OCI-LY1 (cell line): ENCODE results near the gene LIN9.

ENCODE experiments used
- H2AFZ ChIP-seq: fragments of 200-600 bp; sonication (generic), shearing (Covaris generic); 2 replicates; pipeline ENCODE4 v1.6.0; 2014; ENCODE audit warnings: antibody characterized with exemption, mild to moderate bottlenecking, low read length
- H3F3A ChIP-seq: fragments of 200-600 bp; sonication (generic), shearing (Covaris generic); 2 replicates; pipeline ENCODE4 v1.6.0; 2014; ENCODE audit warnings: mild to moderate bottlenecking, antibody characterized with exemption, low read length, moderate library complexity; ENCODE audit not compliant: insufficient read depth
- H3K27ac ChIP-seq: fragments of 200-600 bp; sonication (generic); 2 replicates; pipeline ENCODE4 v1.5.1; 2014; ENCODE audit warnings: low read length, mixed run types, mild to moderate bottlenecking, low read depth; ENCODE audit not compliant: poor library complexity, severe bottlenecking
- H3K27me3 ChIP-seq: fragments of 200-600 bp; sonication (generic); 2 replicates; pipeline ENCODE4 v1.6.0; 2014; ENCODE audit warnings: antibody characterized with exemption, mild to moderate bottlenecking, low read length, moderate library complexity; ENCODE audit not compliant: insufficient read depth
- H3K36me3 ChIP-seq: fragments of 200-600 bp; sonication (generic); 2 replicates; pipeline ENCODE4 v1.6.1; 2014; ENCODE audit warnings: mild to moderate bottlenecking, antibody characterized with exemption, low read length, moderate library complexity, mixed read lengths; ENCODE audit not compliant: insufficient read depth
- H3K4me1 ChIP-seq: fragments of 200-600 bp; sonication (generic); 2 replicates; pipeline ENCODE4 v1.5.1; 2014; ENCODE audit warnings: mild to moderate bottlenecking, low read length, moderate library complexity; ENCODE audit not compliant: insufficient read depth, severe bottlenecking
- H3K4me2 ChIP-seq: fragments of 200-600 bp; sonication (generic), shearing (Covaris generic); 2 replicates; pipeline ENCODE4 v1.6.1; 2014; ENCODE audit warnings: low read length
- H3K4me3 ChIP-seq: fragments of 200-600 bp; sonication (generic); 2 replicates; pipeline ENCODE4 v1.5.1; 2014; ENCODE audit warnings: low read length, low read depth, mild to moderate bottlenecking, mixed read lengths; ENCODE audit not compliant: poor library complexity, severe bottlenecking
- H3K79me2 ChIP-seq: fragments of 200-600 bp; shearing (Covaris generic); 2 replicates; pipeline ENCODE4 v1.6.1; 2016; ENCODE audit warnings: mixed run types, low read length, mixed read lengths; ENCODE audit not compliant: insufficient read depth
- H3K9ac ChIP-seq: fragments of 200-600 bp; sonication (generic), shearing (Covaris generic); 2 replicates; pipeline ENCODE4 v1.6.1; 2014; ENCODE audit warnings: mild to moderate bottlenecking, low read length, mixed read lengths
- H3K9me2 ChIP-seq: fragments of 200-600 bp; sonication (generic), shearing (Covaris generic); 2 replicates; pipeline ENCODE4 v1.6.1; 2014; ENCODE audit warnings: low read depth, mild to moderate bottlenecking, low read length, mixed read lengths
- H3K9me3 ChIP-seq: fragments of 200-600 bp; shearing (Covaris generic); 2 replicates; pipeline ENCODE4 v1.6.1; 2014; ENCODE audit warnings: low read length, mixed read lengths
- H4K20me1 ChIP-seq: fragments of 200-600 bp; sonication (generic), shearing (Covaris generic); 2 replicates; pipeline ENCODE4 v1.6.0; 2016; ENCODE audit warnings: mild to moderate bottlenecking, low read length; ENCODE audit not compliant: insufficient read depth
- EZH2 ChIP-seq: fragments of 200-600 bp; sonication (generic), shearing (Covaris generic); IDR thresholded peaks from 2 replicates; pipeline ENCODE4 v1.8.0; 2017; ENCODE audit warnings: borderline replicate concordance, mixed run types, mild to moderate bottlenecking, antibody characterized with exemption, low read length, moderate library complexity, mixed read lengths
- TF ChIP-seq, protein P1 (sequence below): fragments of 200-600 bp; sonication (generic), shearing (Covaris generic); IDR thresholded peaks from 2 replicates; pipeline ENCODE4 v1.5.1; 2017; ENCODE audit warnings: mild to moderate bottlenecking, antibody characterized with exemption, low read length, moderate library complexity, mixed read lengths

Gene LIN9

DNA sequence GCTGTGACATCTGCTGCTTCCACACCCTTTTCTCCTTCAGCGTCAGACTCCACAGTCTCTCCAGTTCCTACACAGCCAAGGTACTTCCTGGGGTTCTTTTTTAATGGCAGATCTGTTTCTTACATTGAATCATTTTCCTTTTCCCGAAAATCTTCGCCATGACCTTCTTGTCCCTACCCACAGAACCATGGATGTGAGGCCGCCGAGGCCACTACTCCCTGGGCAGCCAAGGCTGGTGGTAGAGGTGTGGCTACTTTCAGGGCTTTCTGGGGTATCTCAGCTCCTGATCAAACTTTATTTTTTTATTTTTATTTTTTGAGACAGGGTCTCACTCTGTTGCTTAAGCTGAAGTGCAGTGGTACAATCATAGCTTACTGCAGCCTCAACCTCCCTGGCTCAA, 9.5 kb upstream of the LIN9 start:
- Histone ChIP-seq H3K79me2 (no peaks in the 10 kb centered on the region), H3K27ac (no peak overlapping the region), H3F3A (no peaks in the 10 kb centered on the region), H2AFZ (no peak overlapping the region), H3K4me2 (no peak overlapping the region), H3K9me2 (no peaks in the 10 kb centered on the region), H4K20me1 (no peaks in the 10 kb centered on the region), H3K4me1 (no peaks in the 10 kb centered on the region), H3K36me3 (peaks cover 3% of the 10 kb centered on the region; the same call in 1 of the 2 replicates), H3K4me3 (no peak overlapping the region), H3K9me3 (0 out of 2 replicates have a peak, but pooled peaks cover 4% of the 10 kb centered on the region), H3K9ac (no peak overlapping the region), H3K27me3 (peaks cover 3% of the 10 kb centered on the region; the same call in 1 of the 2 replicates)
- no peak for TF ChIP-seq EZH2

DNA sequence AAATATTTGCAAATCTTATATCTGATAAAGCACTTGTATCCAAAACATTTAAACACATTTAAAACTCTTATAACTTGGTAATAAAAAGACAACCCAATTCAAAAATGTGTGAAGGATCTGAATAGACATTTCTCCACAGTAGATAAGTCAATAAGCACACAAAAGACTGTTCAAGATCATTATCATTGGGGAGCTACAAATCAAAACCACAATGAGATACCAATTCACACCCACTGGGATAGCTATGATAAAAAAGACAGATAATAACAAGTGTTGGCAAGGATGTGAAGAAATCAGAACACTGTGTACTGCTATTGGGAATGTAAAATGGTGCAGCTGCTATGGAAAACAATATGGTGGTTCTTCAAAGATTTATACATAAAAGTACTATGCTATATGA, 5.1 kb upstream of the LIN9 start:
- H3K9me3 ChIP-seq = no peaks in the 10 kb centered on the region
- H4K20me1 ChIP-seq = no peaks in the 10 kb centered on the region
- H3K36me3 ChIP-seq = no peaks in the 10 kb centered on the region; the same call in 1 of the 2 replicates
- no peak overlapping the region for H3K4me2 ChIP-seq
- no peaks in the 10 kb centered on the region for H3K9me2 ChIP-seq
- peaks cover 3% of the 10 kb centered on the region; the same call in 1 of the 2 replicates for H3K27me3 ChIP-seq
- no peak overlapping the region for H2AFZ ChIP-seq
- TF ChIP-seq, protein P1, sequence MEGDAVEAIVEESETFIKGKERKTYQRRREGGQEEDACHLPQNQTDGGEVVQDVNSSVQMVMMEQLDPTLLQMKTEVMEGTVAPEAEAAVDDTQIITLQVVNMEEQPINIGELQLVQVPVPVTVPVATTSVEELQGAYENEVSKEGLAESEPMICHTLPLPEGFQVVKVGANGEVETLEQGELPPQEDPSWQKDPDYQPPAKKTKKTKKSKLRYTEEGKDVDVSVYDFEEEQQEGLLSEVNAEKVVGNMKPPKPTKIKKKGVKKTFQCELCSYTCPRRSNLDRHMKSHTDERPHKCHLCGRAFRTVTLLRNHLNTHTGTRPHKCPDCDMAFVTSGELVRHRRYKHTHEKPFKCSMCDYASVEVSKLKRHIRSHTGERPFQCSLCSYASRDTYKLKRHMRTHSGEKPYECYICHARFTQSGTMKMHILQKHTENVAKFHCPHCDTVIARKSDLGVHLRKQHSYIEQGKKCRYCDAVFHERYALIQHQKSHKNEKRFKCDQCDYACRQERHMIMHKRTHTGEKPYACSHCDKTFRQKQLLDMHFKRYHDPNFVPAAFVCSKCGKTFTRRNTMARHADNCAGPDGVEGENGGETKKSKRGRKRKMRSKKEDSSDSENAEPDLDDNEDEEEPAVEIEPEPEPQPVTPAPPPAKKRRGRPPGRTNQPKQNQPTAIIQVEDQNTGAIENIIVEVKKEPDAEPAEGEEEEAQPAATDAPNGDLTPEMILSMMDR = no peak
- no peak for TF ChIP-seq EZH2
- H3K9ac ChIP-seq = no peak overlapping the region
- H3K4me1 ChIP-seq = peaks cover 12% of the 10 kb centered on the region
- no peaks in the 10 kb centered on the region for H3F3A ChIP-seq
- no peak overlapping the region for H3K27ac ChIP-seq
- no peak overlapping the region for H3K4me3 ChIP-seq
- no peaks in the 10 kb centered on the region for H3K79me2 ChIP-seq

DNA sequence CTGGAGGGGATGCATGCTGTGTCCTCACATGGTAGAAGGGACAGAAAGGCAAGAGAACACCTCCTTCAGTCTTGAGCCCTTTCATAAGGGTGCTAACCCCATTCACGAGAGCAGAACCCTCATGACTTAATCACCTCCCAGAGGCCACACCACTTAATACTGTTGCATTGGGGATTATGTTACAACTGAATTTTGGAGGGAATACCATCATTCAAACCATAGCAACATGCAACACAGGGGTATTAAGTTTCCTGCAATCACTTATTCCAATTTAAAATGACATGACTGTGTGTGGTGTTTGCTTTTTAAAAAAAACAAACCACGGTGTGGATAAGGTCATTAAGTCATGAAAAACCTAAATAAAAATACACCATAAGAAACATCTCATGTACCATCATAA, 3.1 kb upstream of the LIN9 start:
- Histone ChIP-seq H3K4me2 (no peak overlapping the region), H3F3A (no peaks in the 10 kb centered on the region), H3K9me3 (no peaks in the 10 kb centered on the region), H4K20me1 (no peaks in the 10 kb centered on the region), H3K27me3 (no peaks in the 10 kb centered on the region; the same call in 1 of the 2 replicates), H2AFZ (no peak overlapping the region), H3K9ac (no peak overlapping the region), H3K4me3 (no peak overlapping the region), H3K79me2 (peaks cover 18% of the 10 kb centered on the region), H3K27ac (no peak overlapping the region), H3K4me1 (peaks cover 24% of the 10 kb centered on the region), H3K36me3 (no peaks in the 10 kb centered on the region; the same call in 1 of the 2 replicates), H3K9me2 (no peaks in the 10 kb centered on the region)
- TF ChIP-seq EZH2 = no peak
- TF ChIP-seq, protein P1 = no peak

DNA sequence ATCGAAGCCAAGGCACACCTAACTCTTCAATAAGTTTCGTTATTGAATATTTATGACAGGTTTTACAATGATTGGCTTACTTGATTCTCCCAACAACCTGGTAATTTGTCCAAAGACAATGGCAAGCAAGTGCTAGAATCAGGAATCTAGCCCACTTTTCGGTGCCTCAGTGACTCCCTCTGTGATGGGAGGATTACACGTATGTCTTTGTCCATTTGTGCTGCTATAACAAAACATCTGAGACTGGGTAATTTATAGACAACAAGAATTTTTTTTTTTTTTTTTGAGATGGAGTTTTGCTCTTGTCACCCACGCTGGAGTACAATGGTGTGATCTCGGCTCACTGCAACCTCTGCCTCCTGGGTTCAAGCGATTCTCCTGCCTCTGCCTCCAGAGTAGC, 2.4 kb upstream of the LIN9 start:
- Histone ChIP-seq H3K4me3 (no peak overlapping the region), H3K9me2 (no peaks in the 10 kb centered on the region), H3K27me3 (no peaks in the 10 kb centered on the region; the same call in 1 of the 2 replicates), H3K4me1 (peaks cover 31% of the 10 kb centered on the region), H3K27ac (no peak overlapping the region), H3K36me3 (no peaks in the 10 kb centered on the region; the same call in 1 of the 2 replicates), H3K9ac (no peak overlapping the region), H2AFZ (no peak overlapping the region), H3K9me3 (no peaks in the 10 kb centered on the region), H3F3A (no peaks in the 10 kb centered on the region), H3K4me2 (no peak overlapping the region), H4K20me1 (no peaks in the 10 kb centered on the region), H3K79me2 (peaks cover 25% of the 10 kb centered on the region)
- no peak for TF ChIP-seq EZH2
- TF ChIP-seq, protein P1 = no peak
